ENCODE measurements around the gene CELF5.

GRCh38 chr19:3313199-3313575 lies 88.7 kb downstream of the CELF5 start:
- TF ChIP-seq CTCF (conservative IDR thresholded peaks at IDR 0.05; ENCODE audit: low read depth in 2 of 2) (no peak), NANOG (IDR thresholded peaks at IDR 0.05; ENCODE audit: borderline replicate concordance) (no peak), EZH2 (IDR thresholded peaks at IDR 0.05; ENCODE audit: low read depth, unreplicated experiment) (no peak), POLR2AphosphoS5 (IDR thresholded peaks at IDR 0.05; ENCODE audit: low read depth) (no peak), CREB1 (CRISPR knock-in tag; IDR thresholded peaks at IDR 0.05; ENCODE audit: low read depth) (no peak), ZNF331 (CRISPR knock-in tag; IDR thresholded peaks at IDR 0.05; ENCODE audit: low read depth) (no peak), EZH2phosphoT487 (IDR thresholded peaks at IDR 0.05; ENCODE audit: unreplicated experiment) (no peak)
- TF ChIP-seq, protein P1, sequence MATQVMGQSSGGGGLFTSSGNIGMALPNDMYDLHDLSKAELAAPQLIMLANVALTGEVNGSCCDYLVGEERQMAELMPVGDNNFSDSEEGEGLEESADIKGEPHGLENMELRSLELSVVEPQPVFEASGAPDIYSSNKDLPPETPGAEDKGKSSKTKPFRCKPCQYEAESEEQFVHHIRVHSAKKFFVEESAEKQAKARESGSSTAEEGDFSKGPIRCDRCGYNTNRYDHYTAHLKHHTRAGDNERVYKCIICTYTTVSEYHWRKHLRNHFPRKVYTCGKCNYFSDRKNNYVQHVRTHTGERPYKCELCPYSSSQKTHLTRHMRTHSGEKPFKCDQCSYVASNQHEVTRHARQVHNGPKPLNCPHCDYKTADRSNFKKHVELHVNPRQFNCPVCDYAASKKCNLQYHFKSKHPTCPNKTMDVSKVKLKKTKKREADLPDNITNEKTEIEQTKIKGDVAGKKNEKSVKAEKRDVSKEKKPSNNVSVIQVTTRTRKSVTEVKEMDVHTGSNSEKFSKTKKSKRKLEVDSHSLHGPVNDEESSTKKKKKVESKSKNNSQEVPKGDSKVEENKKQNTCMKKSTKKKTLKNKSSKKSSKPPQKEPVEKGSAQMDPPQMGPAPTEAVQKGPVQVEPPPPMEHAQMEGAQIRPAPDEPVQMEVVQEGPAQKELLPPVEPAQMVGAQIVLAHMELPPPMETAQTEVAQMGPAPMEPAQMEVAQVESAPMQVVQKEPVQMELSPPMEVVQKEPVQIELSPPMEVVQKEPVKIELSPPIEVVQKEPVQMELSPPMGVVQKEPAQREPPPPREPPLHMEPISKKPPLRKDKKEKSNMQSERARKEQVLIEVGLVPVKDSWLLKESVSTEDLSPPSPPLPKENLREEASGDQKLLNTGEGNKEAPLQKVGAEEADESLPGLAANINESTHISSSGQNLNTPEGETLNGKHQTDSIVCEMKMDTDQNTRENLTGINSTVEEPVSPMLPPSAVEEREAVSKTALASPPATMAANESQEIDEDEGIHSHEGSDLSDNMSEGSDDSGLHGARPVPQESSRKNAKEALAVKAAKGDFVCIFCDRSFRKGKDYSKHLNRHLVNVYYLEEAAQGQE (IDR thresholded peaks at IDR 0.05; ENCODE audit: unreplicated experiment), result no peak
- TF ChIP-seq, protein P2, sequence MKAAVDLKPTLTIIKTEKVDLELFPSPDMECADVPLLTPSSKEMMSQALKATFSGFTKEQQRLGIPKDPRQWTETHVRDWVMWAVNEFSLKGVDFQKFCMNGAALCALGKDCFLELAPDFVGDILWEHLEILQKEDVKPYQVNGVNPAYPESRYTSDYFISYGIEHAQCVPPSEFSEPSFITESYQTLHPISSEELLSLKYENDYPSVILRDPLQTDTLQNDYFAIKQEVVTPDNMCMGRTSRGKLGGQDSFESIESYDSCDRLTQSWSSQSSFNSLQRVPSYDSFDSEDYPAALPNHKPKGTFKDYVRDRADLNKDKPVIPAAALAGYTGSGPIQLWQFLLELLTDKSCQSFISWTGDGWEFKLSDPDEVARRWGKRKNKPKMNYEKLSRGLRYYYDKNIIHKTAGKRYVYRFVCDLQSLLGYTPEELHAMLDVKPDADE (IDR thresholded peaks at IDR 0.05), result no peak

All from GM23338 (cell line).